Mesothelial cell of epicardium (in vitro differentiated cells): ENCODE measurements around the gene NFATC2. TPM values are rescaled to one million over a fixed set of nuclear protein-coding genes. Genes with fewer than 3 reads are reported as not detected.

Experiments used
- DNase-seq, 2 experiments: peaks; one replicate each; pipeline ENCODE4 v3.0.0; 2021; ENCODE audit warnings: low spot score in 2 of 2; ENCODE audit not compliant: unreplicated experiment in 2 of 2
- H3K27ac Mint-ChIP-seq: 2 replicates; pipeline ENCODE4 v1.8.0; 2021; ENCODE audit warnings: mixed read lengths
- H3K27me3 Mint-ChIP-seq: 2 replicates; pipeline ENCODE4 v1.8.0; 2021; ENCODE audit warnings: low read depth, mixed read lengths
- H3K36me3 Mint-ChIP-seq: 2 replicates; pipeline ENCODE4 v1.8.0; 2021; ENCODE audit warnings: mixed read lengths
- H3K4me1 Mint-ChIP-seq: 2 replicates; pipeline ENCODE4 v1.8.0; 2021; ENCODE audit warnings: mixed read lengths
- H3K4me3 Mint-ChIP-seq: 2 replicates; pipeline ENCODE4 v1.8.0; 2021; ENCODE audit warnings: mild to moderate bottlenecking, moderate library complexity, mixed read lengths
- H3K9me3 Mint-ChIP-seq: 2 replicates; pipeline ENCODE4 v1.8.0; 2021; ENCODE audit warnings: mixed read lengths
- total RNA-seq: library from RNA; stranded (reverse); gene quantifications from 3 replicates; pipeline ENCODE4 v1.2.1, GENCODE V29; 2021
- TF ChIP-seq, protein P1 (sequence below): fragments of 200-600 bp; sonication (generic); IDR thresholded peaks from one replicate; pipeline ENCODE4 v1.5.0; 2021; ENCODE audit warnings: antibody characterized with exemption; ENCODE audit not compliant: unreplicated experiment

NFATC2 gene
- total RNA-seq, 1 donor from 2014 or later: 14.0 TPM

DNA sequence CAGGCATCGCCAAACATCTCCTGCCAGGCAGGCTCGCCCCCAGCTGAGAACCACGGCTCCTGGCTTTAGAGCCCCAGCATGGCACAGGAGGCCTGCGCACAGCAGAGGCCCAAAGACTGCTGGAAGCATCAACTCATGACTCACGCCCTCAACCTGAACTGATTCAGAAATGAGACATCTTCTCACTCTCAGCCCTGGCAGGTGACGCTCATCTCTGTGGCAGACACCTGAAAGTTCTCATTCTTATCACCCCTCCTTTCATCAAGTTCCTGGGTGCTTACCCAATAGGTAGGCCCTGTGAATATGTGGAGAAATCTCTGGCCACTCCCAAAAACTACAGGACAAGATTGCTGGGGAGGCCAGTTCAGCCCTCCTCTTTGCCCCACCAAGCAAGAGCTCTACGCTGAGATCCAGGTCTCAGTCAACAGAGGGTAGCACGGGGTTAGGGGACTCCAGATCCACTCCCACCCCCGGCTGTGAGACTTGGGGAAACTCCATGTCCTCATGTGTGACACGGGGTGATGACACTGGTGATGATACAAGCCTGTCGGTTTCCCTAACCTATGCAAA lies 11.3 kb downstream of the NFATC2 start:
- no peaks in the 10 kb centered on the region for H3K36me3 Mint-ChIP-seq
- no peaks in the 10 kb centered on the region for H3K27me3 Mint-ChIP-seq
- H3K9me3 Mint-ChIP-seq: no peaks in the 10 kb centered on the region
- H3K4me3 Mint-ChIP-seq: no peak overlapping the region
- TF ChIP-seq, protein P1, sequence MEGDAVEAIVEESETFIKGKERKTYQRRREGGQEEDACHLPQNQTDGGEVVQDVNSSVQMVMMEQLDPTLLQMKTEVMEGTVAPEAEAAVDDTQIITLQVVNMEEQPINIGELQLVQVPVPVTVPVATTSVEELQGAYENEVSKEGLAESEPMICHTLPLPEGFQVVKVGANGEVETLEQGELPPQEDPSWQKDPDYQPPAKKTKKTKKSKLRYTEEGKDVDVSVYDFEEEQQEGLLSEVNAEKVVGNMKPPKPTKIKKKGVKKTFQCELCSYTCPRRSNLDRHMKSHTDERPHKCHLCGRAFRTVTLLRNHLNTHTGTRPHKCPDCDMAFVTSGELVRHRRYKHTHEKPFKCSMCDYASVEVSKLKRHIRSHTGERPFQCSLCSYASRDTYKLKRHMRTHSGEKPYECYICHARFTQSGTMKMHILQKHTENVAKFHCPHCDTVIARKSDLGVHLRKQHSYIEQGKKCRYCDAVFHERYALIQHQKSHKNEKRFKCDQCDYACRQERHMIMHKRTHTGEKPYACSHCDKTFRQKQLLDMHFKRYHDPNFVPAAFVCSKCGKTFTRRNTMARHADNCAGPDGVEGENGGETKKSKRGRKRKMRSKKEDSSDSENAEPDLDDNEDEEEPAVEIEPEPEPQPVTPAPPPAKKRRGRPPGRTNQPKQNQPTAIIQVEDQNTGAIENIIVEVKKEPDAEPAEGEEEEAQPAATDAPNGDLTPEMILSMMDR: no peak
- DNase-seq: no peak
- peak overlapping the region; percentile 89 for H3K27ac Mint-ChIP-seq
- peaks cover 75% of the 10 kb centered on the region for H3K4me1 Mint-ChIP-seq

DNA sequence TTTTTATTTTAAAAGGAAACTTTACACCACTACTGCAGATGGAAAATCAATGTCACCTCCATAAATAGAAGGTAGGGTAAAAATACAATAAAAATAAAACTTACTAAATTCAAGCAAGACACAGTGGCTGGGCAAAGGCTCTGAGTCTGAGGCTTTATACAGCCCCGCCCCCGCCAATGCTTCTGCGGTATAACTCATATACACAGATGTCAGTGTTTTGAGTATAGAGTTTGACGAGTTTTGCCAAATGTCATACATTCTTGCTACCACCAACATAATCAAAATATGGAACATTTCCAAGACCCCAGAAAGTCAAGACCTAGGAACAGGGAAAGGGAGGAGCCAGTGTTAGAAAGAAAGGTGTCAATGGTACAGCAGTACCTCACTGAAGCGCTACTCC lies 12.8 kb downstream of the NFATC2 start:
- TF ChIP-seq, protein P1: no peak
- Mint-ChIP-seq H3K27me3 (no peaks in the 10 kb centered on the region), H3K4me1 (peaks cover 71% of the 10 kb centered on the region), H3K27ac (peak overlapping the region; percentile 92), H3K9me3 (no peaks in the 10 kb centered on the region), H3K4me3 (no peak overlapping the region), H3K36me3 (no peaks in the 10 kb centered on the region)
- no peak for DNase-seq

DNA sequence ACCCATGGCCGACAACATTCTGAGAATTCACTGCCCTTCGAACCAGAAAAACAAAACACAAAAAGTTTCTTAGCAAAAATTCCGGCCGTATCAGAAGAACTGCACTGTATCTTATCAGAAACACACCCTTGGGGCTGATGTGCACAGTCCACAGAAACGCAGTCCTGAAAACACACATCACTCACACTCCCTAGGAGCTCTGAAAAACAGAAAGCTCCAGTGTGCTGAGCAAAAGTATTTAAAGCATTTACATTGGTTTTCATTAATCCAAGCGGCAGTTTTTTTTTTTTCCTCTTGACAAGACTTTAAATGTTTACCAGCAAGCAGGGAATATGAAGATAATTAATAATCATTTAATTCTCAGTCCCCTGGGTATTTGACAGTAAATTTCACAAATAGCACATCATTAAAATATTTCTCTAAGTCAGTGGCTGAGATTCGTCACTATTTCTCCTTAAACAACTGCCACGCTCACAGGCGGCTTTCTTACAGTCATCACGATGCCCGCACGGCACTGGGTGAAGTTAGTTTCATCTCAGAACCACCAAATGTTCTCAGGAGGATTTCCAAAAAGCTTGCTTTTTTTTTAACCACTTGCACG lies 13.3 kb downstream of the NFATC2 start:
- no peak for DNase-seq
- H3K9me3 Mint-ChIP-seq: no peaks in the 10 kb centered on the region
- TF ChIP-seq, protein P1: no peak
- H3K27ac Mint-ChIP-seq: peak overlapping the region; percentile 92
- H3K4me1 Mint-ChIP-seq: peaks cover 69% of the 10 kb centered on the region
- peak overlapping the region; percentile 26 for H3K4me3 Mint-ChIP-seq
- H3K27me3 Mint-ChIP-seq: no peaks in the 10 kb centered on the region
- no peaks in the 10 kb centered on the region for H3K36me3 Mint-ChIP-seq

DNA sequence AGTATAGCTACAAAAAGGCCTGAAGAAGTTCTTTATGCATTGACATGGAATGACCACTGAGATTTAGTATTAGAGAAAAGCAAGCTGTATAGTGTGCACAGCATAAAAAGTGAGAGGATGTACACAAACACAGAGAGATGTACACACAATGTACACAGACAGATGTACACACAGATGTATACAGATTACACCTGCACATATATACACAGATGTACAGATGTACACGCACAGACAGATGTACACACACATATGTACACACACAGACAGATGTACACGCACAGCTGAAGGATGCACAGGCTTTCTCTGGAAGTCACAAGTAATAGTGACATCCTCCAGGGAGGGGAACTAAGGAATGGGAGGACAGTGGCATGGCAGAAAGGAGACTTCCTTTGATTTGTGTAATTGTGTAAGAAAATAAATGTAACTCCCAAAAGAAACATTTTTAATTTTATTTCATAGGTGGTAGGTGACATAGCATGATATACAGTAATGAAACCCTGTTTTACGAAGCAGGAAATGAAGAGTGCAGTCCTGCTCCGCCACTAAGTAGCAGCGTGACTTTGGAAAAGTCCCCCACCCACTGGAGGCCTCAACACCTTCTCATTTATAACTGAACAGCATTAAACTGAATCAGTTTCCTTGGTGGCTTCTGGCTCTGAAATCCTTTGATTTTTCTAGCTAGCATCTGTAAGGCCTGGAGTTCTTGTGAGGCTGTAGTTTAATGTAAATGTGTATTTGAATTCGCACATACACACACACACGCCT lies 14.1 kb downstream of the NFATC2 start:
- no peak for DNase-seq
- Mint-ChIP-seq H3K27ac (peak overlapping the region; percentile 92), H3K9me3 (no peaks in the 10 kb centered on the region), H3K4me3 (peak overlapping the region; percentile 26), H3K27me3 (no peaks in the 10 kb centered on the region), H3K4me1 (peaks cover 63% of the 10 kb centered on the region), H3K36me3 (no peaks in the 10 kb centered on the region)
- TF ChIP-seq, protein P1: no peak

DNA sequence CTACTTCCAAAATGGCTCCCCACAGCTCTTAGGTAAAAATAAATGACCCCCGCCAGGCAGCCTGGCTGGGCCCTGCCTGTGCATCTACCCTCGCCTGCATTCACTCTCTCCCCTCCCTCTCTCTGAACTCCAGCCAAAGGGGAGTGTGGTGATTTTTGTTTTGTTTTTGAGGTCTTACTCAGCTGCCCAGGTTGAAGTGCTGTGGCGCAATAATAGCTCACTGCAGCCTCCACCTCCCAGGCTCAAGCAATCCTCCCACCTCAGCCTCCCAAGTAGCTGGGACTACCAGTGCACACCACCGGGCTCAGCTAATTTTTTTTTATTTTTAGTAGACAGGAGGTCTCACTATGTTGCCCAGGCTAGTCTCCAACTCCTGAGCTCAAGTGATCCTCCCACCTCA lies 15.8 kb downstream of the NFATC2 start:
- Mint-ChIP-seq H3K27me3 (no peaks in the 10 kb centered on the region), H3K27ac (peak overlapping the region; percentile 72), H3K36me3 (peaks cover 8% of the 10 kb centered on the region), H3K4me3 (no peak overlapping the region), H3K4me1 (peaks cover 54% of the 10 kb centered on the region), H3K9me3 (no peaks in the 10 kb centered on the region)
- TF ChIP-seq, protein P1: no peak
- no peak for DNase-seq
